ENCODE results near the gene PLOD2. TPM values are rescaled to one million over a fixed set of nuclear protein-coding genes. Genes with fewer than 3 reads are reported as not detected.

Gene PLOD2
- total RNA-seq, 1 experiment from 2014 or later: 19.3 TPM

GRCh38 chr3:146067048-146067447 is 93.9 kb downstream of the PLOD2 start:
- no peak for TF ChIP-seq CTCF (conservative IDR thresholded peaks at IDR 0.05)
- Histone ChIP-seq H3K27me3 (ENCODE audit: insufficient read depth, low read length) (no peaks in the 10 kb centered on the region), H4K8ac (replicated peaks; ENCODE audit: insufficient read length, low read depth, low read length) (no peak overlapping the region), H3K23me2 (ENCODE audit: insufficient read length, low read depth, low read length, poor library complexity, severe bottlenecking) (no peaks in the 10 kb centered on the region), H3K79me1 (ENCODE audit: insufficient read depth, low read depth, low read length, poor library complexity, severe bottlenecking) (no peaks in the 10 kb centered on the region), H2BK20ac (ENCODE audit: low read depth, low read length, poor library complexity, severe bottlenecking) (no peak overlapping the region), H3K9ac (ENCODE audit: extremely low read depth, insufficient read length, low read length) (no peak overlapping the region), H3K18ac (ENCODE audit: insufficient read length, low read depth, low read length) (no peak overlapping the region), H3T11ph (ENCODE audit: low read length) (no peak overlapping the region), H4K91ac (ENCODE audit: insufficient read length, low read depth, low read length) (no peak overlapping the region), H3K4ac (ENCODE audit: low read depth, low read length) (no peak overlapping the region), H3K4me2 (ENCODE audit: insufficient read depth, insufficient read length, low read length) (no peak overlapping the region), H3K4me1 (ENCODE audit: insufficient read depth, low read length) (no peaks in the 10 kb centered on the region), H3K23ac (ENCODE audit: insufficient read length, low read depth, low read length) (no peak overlapping the region), H2AK5ac (ENCODE audit: insufficient read length, low read length) (no peak overlapping the region), H2BK15ac (ENCODE audit: low read depth, low read length) (no peak overlapping the region), H4K20me1 (ENCODE audit: control insufficient read depth, insufficient read depth, insufficient read length) (no peaks in the 10 kb centered on the region), H3K27ac (ENCODE audit: insufficient read length, low read depth, low read length) (no peak overlapping the region), H2BK12ac (ENCODE audit: insufficient read length, low read depth, low read length) (no peak overlapping the region), H2BK120ac (ENCODE audit: low read depth, low read length, poor library complexity, severe bottlenecking) (no peak overlapping the region), H4K5ac (ENCODE audit: insufficient read length, low read depth, low read length) (no peak overlapping the region), H3K79me2 (ENCODE audit: insufficient read depth, low read length) (no peaks in the 10 kb centered on the region), H2BK5ac (ENCODE audit: insufficient read length, low read length) (no peak overlapping the region), H2AFZ (ENCODE audit: low read length) (no peak overlapping the region), H3K14ac (ENCODE audit: insufficient read depth, low read length) (no peak overlapping the region), H3K9me3 (ENCODE audit: control insufficient read depth, low read depth, low read length) (no peaks in the 10 kb centered on the region), H3K56ac (ENCODE audit: insufficient read length, low read depth, low read length) (no peak overlapping the region)
- WGBS (ENCODE audit: extremely low coverage, insufficient read length, low lambda C conversion rate): no CpG with 5 or more reads among the region's 3 CpGs
- Mint-ChIP-seq H3K27ac (no peak overlapping the region), H3K36me3 (ENCODE audit: insufficient read depth in 1 of 3, low read depth in 3 of 3) (peaks cover 0 to 5% (median 0%) of the 10 kb centered on the region in 3 experiments; a peak in 1 of 7 replicates), H3K27me3 (ENCODE audit: low read depth) (no peaks in the 10 kb centered on the region), H3K4me3 (no peak overlapping the region), H3K9me3 (no peaks in the 10 kb centered on the region), H3K4me1 (peaks cover 0 to 4% of the 10 kb centered on the region in 2 experiments; a peak in 1 of 4 replicates)
- no peak for DNase-seq

Measured in H9 (cell line).